GM12878 (cell line): Measurements from ENCODE around the gene OVCA2. TPM values are rescaled to one million over a fixed set of nuclear protein-coding genes. Genes with fewer than 3 reads are reported as not detected.
A peak's percentile ranks its signal among the peaks of the same experiment; 100 is the strongest.

Experiments
- ATAC-seq: fragments of 200-7000 bp; cut with Tn5 transposase; 3 replicates; pipeline ENCODE4 v1.9.1; 2020; ENCODE audit warnings: mild to moderate bottlenecking, moderate library complexity
- BruUV-seq: library from RNA; stranded (reverse); fragments of 400-500 nt; replicated peaks from 2 replicates; lab custom pipeline; 2021; lab: Mats Ljungman, UMichigan
- CTCF ChIA-PET: fragments of 300-600 bp; sonication (Branson Sonifier 250); formaldehyde crosslinking; extraction: SDS; loops from one replicate; lab custom pipeline; 2021; ENCODE audit warnings: inconsistent platforms; lab: Yijun Ruan, JAX
- POLR2A ChIA-PET: fragments of 350-600 bp; formaldehyde crosslinking; extraction: SDS; loops from one replicate; lab custom pipeline; 2021; ENCODE audit warnings: inconsistent platforms; lab: Charles Lee
- RAD21 ChIA-PET: fragments of 300-600 bp; sonication (Branson Sonifier 250); formaldehyde crosslinking; loops from one replicate; lab custom pipeline; 2023; ENCODE audit warnings: antibody characterized with exemption; ENCODE audit not compliant: unreplicated experiment; lab: Charles Lee
- SMC1A ChIA-PET: fragments of 300-600 bp; sonication (Branson Sonifier 250); formaldehyde crosslinking; loops from one replicate; lab custom pipeline; 2023; ENCODE audit not compliant: unreplicated experiment, uncharacterized antibody; lab: Charles Lee
- DNase-seq: peaks from one replicate; pipeline ENCODE4 v3.0.0-alpha.2; 2011; ENCODE audit warnings: low read depth, low spot score
- FAIRE-seq: peaks from 3 replicates; lab custom pipeline; 2011; peaks lifted over from hg19 to GRCh38; lab: Jason Lieb, UNC
- H2AFZ ChIP-seq: 2 replicates; pipeline ENCODE4 v1.6.0; 2011; ENCODE audit warnings: low read depth, low read length, control low read depth; ENCODE audit not compliant: control insufficient read depth
- H3K27ac ChIP-seq: 2 replicates; pipeline ENCODE4 v1.5.1; 2011; ENCODE audit warnings: control low read depth; ENCODE audit not compliant: control insufficient read depth, insufficient read depth
- H3K27me3 ChIP-seq, 2 experiments: replicated peaks in 1 of 2; 2 replicates each; pipeline versions ENCODE4 v1.6.0 to v1.6.1; 2011; ENCODE audit warnings: low read length in 1 of 2; ENCODE audit not compliant: control insufficient read depth in 2 of 2, insufficient read depth in 2 of 2
- H3K36me3 ChIP-seq, 2 experiments: 2 replicates each; pipeline ENCODE4 v1.5.1; 2011; ENCODE audit warnings: low read length in 1 of 2; ENCODE audit not compliant: control insufficient read depth in 2 of 2, insufficient read depth in 2 of 2
- H3K4me1 ChIP-seq: 2 replicates; pipeline ENCODE4 v1.6.1; 2011; ENCODE audit warnings: mild to moderate bottlenecking, low read length, moderate library complexity, mixed read lengths; ENCODE audit not compliant: control insufficient read depth, insufficient read depth
- H3K4me2 ChIP-seq: 2 replicates; pipeline ENCODE4 v1.6.0; 2011; ENCODE audit warnings: control low read depth; ENCODE audit not compliant: control insufficient read depth, insufficient read depth
- H3K4me3 ChIP-seq: fragments of 200-600 bp; sonication (generic); 2 replicates; pipeline ENCODE4 v1.5.1; 2016
- H3K79me2 ChIP-seq: 2 replicates; pipeline ENCODE4 v1.6.0; 2011; ENCODE audit warnings: low read length; ENCODE audit not compliant: control insufficient read depth, insufficient read depth
- H3K9ac ChIP-seq: 2 replicates; pipeline ENCODE4 v1.8.0; 2011; ENCODE audit warnings: low read length, control low read depth, mixed read lengths; ENCODE audit not compliant: control insufficient read depth, insufficient read depth
- H3K9me3 ChIP-seq: replicated peaks from 3 replicates; pipeline ENCODE4 v1.5.1; 2011; ENCODE audit warnings: mild to moderate bottlenecking, low read length; ENCODE audit not compliant: control insufficient read depth, insufficient read depth
- H4K20me1 ChIP-seq: 2 replicates; pipeline ENCODE4 v1.6.0; 2011; ENCODE audit not compliant: control insufficient read depth, insufficient read depth
- CTCF ChIP-seq, 3 experiments: IDR thresholded peaks in 2 of 3; conservative IDR thresholded peaks in 1 of 3; 2 replicates each; pipeline ENCODE4 v1.5.1; 2011; ENCODE audit warnings: low read depth in 3 of 3, low read length in 3 of 3, mild to moderate bottlenecking in 3 of 3, control low read depth in 2 of 3, moderate library complexity in 2 of 3, inconsistent platforms in 1 of 3, mixed read lengths in 1 of 3; ENCODE audit not compliant: control insufficient read depth in 2 of 3, insufficient read depth in 1 of 3; ENCODE audit errors: extremely low read depth in 1 of 3
- DPF2 ChIP-seq: fragments of 450-650 bp; IDR thresholded peaks from 2 replicates; pipeline ENCODE4 v1.6.1; 2017; ENCODE audit warnings: mild to moderate bottlenecking
- E2F4 ChIP-seq: IDR thresholded peaks from 2 replicates; pipeline ENCODE4 v1.6.1; 2012; ENCODE audit warnings: low read depth, low read length, improper control_type of control experiment
- ESRRA ChIP-seq: IDR thresholded peaks from 2 replicates; pipeline ENCODE4 v1.6.1; 2012; ENCODE audit warnings: mild to moderate bottlenecking, low read length, improper control_type of control experiment
- JUNB ChIP-seq: IDR thresholded peaks from 2 replicates; pipeline ENCODE4 v1.6.1; 2016; ENCODE audit warnings: antibody characterized with exemption, mild to moderate bottlenecking
- MTA2 ChIP-seq: fragments of 450-650 bp; IDR thresholded peaks from 2 replicates; pipeline ENCODE4 v1.6.1; 2016; ENCODE audit warnings: low read depth, mild to moderate bottlenecking, moderate library complexity
- NFXL1 ChIP-seq: fragments of 450-650 bp; IDR thresholded peaks from 2 replicates; pipeline ENCODE4 v1.6.1; 2017; ENCODE audit warnings: antibody characterized with exemption, mild to moderate bottlenecking, borderline replicate concordance
- NR2C2 ChIP-seq: IDR thresholded peaks from 2 replicates; pipeline ENCODE4 v1.6.1; 2011; ENCODE audit warnings: borderline replicate concordance, low read depth; ENCODE audit not compliant: control insufficient read depth, insufficient read length
- NRF1 ChIP-seq: conservative IDR thresholded peaks from 2 replicates; pipeline ENCODE4 v1.6.1; 2011; ENCODE audit warnings: mild to moderate bottlenecking, low read depth, low read length, improper control_type of control experiment
- POU2F2 ChIP-seq: IDR thresholded peaks from 3 replicates; pipeline ENCODE4 v1.6.1; 2011; ENCODE audit warnings: low read depth, mild to moderate bottlenecking, low read length, borderline replicate concordance
- RAD21 ChIP-seq: IDR thresholded peaks from 2 replicates; pipeline ENCODE4 v1.6.1; 2011; ENCODE audit warnings: mild to moderate bottlenecking, low read depth, low read length, moderate library complexity; ENCODE audit not compliant: insufficient read depth
- RCOR1 ChIP-seq: conservative IDR thresholded peaks from 2 replicates; pipeline ENCODE4 v1.6.1; 2012; ENCODE audit warnings: low read depth, low read length, improper control_type of control experiment
- RELA ChIP-seq: fragments of 450-650 bp; IDR thresholded peaks from 2 replicates; pipeline ENCODE4 v1.8.0; 2014; ENCODE audit warnings: borderline replicate concordance; ENCODE audit not compliant: partially characterized antibody
- RFX5 ChIP-seq: IDR thresholded peaks from 2 replicates; pipeline ENCODE4 v1.6.1; 2011; ENCODE audit warnings: low read depth, low read length, improper control_type of control experiment
- SIN3A ChIP-seq: IDR thresholded peaks from 2 replicates; pipeline ENCODE4 v1.6.1; 2012; ENCODE audit warnings: low read depth, low read length, improper control_type of control experiment
- SMC3 ChIP-seq: IDR thresholded peaks from 2 replicates; pipeline ENCODE4 v1.6.1; 2011; ENCODE audit warnings: low read length, improper control_type of control experiment, borderline replicate concordance
- SUZ12 ChIP-seq: fragments of 200-600 bp; sonication (generic); IDR thresholded peaks from one replicate; pipeline ENCODE4 v1.6.1; 2018; ENCODE audit warnings: antibody characterized with exemption, mild to moderate bottlenecking; ENCODE audit not compliant: unreplicated experiment
- ZBTB33 ChIP-seq: fragments of 450-650 bp; IDR thresholded peaks from 2 replicates; pipeline ENCODE4 v1.6.1; 2017; ENCODE audit warnings: mild to moderate bottlenecking
- WGBS: methylation state at CpG from one replicate; pipeline ENCODE4 v1.1.6; 2016; ENCODE audit warnings: low lambda C conversion rate; ENCODE audit not compliant: insufficient replicate concordance, insufficient coverage; ENCODE audit errors: missing lambda C conversion rate; 5-methylcytosine and 5-hydroxymethylcytosine counted together
- in situ Hi-C: fragments of 300-500 bp; cut with MboI; formaldehyde crosslinking; loops from 9 replicates; pipeline ENCODE4 v1.14.3; 2018; ENCODE audit warnings: mixed read lengths
- intact Hi-C: fragments of 100-400 bp; cut with micrococcal nuclease; formaldehyde crosslinking; loops from one replicate; pipeline ENCODE4 v1.14.2; 2022; ENCODE audit not compliant: unreplicated experiment
- polyA plus RNA-seq, 11 experiments: library from polyadenylated mRNA; depleted of rRNA in 4 of 11; unstranded in 6 of 11; stranded (reverse) in 5 of 11; fragments of >200 nt; fragmentation: Nextera tagmentation in 4 of 11; fragmentation: Illumina TruSeq in 1 of 11; extraction: Ambion mirVana in 4 of 11; extraction: Trizol in 1 of 11; gene quantifications; 1 replicate in 1 of 11; 2 replicates in 10 of 11; pipeline versions ENCODE4 v1.2.1 to v1.2.3, GENCODE V29; 2011 to 2016; ENCODE audit warnings: inconsistent platforms in 2 of 11, missing spikeins in 2 of 11, low read depth in 1 of 11
- total RNA-seq, 4 experiments: library from RNA; depleted of rRNA in 3 of 4; stranded (reverse); fragments of >200 nt in 3 of 4; fragmentation: Illumina TruSeq in 1 of 4; extraction: Trizol in 1 of 4; gene quantifications; 2 replicates each; pipeline versions ENCODE4 v1.2.1 to v1.2.3, GENCODE V29; 2013 to 2021

OVCA2 gene
- total and polyA plus RNA-seq, 10 of the 15 experiments (the other 5 are each of a cell fraction or from before 2014, with no cell fraction given) = 6.1 to 75.3 (median 40.7) TPM

GRCh38 chr17:2025220-2025621 is 16.6 kb upstream of the OVCA2 start, which contains the start of gene RTN4RL1 (continued):
- TF ChIP-seq SMC3 (no peak), NRF1 (no peak), MTA2 (no peak)

- BruUV-seq = no TSS peak
- FAIRE-seq (no peak), ATAC-seq (no peak), DNase-seq (no peak)
- intact Hi-C loops (no loop called here), in situ Hi-C loops (no loop called here)
- H3K27me3 ChIP-seq = peaks cover 18 to 19% of the 10 kb centered on the region in 2 experiments
- H3K27ac ChIP-seq = no peak overlapping the region
- peaks cover 5% of the 10 kb centered on the region; the same call in 1 of the 2 replicates for H3K79me2 ChIP-seq
- SMC1A ChIA-PET = interaction anchor here (1.1 kb wide), 1 partner anchor 141 kb away, joined by 3 read pairs; no protein-coding TSS in a partner anchor
- peak overlapping the region; percentile 74 for H3K4me3 ChIP-seq
- no peaks in the 10 kb centered on the region for H3K36me3 ChIP-seq
- no peaks in the 10 kb centered on the region for H3K9me3 ChIP-seq
- WGBS = 5% methylated on average over 40 of the region's 55 CpGs
- CTCF ChIA-PET = interaction anchor here (0.6 to 1.2 kb wide), 3 partner anchors 39 to 305 kb away, joined by 4 read pairs; no protein-coding TSS in a partner anchor
- RAD21 ChIA-PET = interaction anchor here (0.6 to 0.8 kb wide), 2 partner anchors 117 to 260 kb away, joined by 3 to 5 read pairs; no protein-coding TSS in a partner anchor
- peak overlapping the region; percentile 7; the same call in 1 of the 2 replicates for H2AFZ ChIP-seq
- H3K9ac ChIP-seq = no peak overlapping the region
- H3K4me1 ChIP-seq = peaks cover 4% of the 10 kb centered on the region
- no peaks in the 10 kb centered on the region for H4K20me1 ChIP-seq
- peak overlapping the region; percentile 77 for H3K4me2 ChIP-seq
- POLR2A ChIA-PET = no interaction called here
- TF ChIP-seq ZBTB33 = no peak
- peak; percentile 49 for TF ChIP-seq SUZ12
- TF ChIP-seq NFXL1 = no peak
- TF ChIP-seq NR2C2 = no peak
- TF ChIP-seq SMC3 = peak; percentile 37
- TF ChIP-seq RFX5 = no peak
- no peak for TF ChIP-seq POU2F2
- TF ChIP-seq DPF2 = no peak
- peak; percentile 46 for TF ChIP-seq RAD21
- no peak for TF ChIP-seq E2F4
- peak; percentile 22 to 33 (median 32); a peak in 4 of 6 replicates for TF ChIP-seq CTCF (IDR thresholded peaks at IDR 0.05 in 2 of 3, conservative IDR thresholded peaks at IDR 0.05 in 1 of 3; ENCODE audit: control insufficient read depth in 2 of 3, extremely low read depth in 1 of 3, insufficient read depth in 1 of 3, low read depth in 3 of 3, low read length in 3 of 3)
- no peak for TF ChIP-seq JUNB
- no peak for TF ChIP-seq RELA
- TF ChIP-seq ESRRA = no peak
- no peak for TF ChIP-seq SIN3A
- no peak for TF ChIP-seq RCOR1
These were observed 16.1 kb upstream of the OVCA2 start for GRCh38 chr17:2025622-2026309.
